ENCODE measurements around the gene P2RX6.
"Not testable (repeated sequence)": the region's sequence is repeated elsewhere in the genome, so short reads cannot be mapped to it uniquely, and the experiment has no call there.

P2RX6 gene

GRCh38 chr22:20970939-20971657, 43.9 kb upstream of the P2RX6 start:
- DNase-seq (ENCODE audit: extremely low spot score), result no peak
- no peak for TF ChIP-seq CTBP1 (IDR thresholded peaks at IDR 0.05; ENCODE audit: borderline replicate concordance)
- TF ChIP-seq ARNT (IDR thresholded peaks at IDR 0.05), result no peak
- TF ChIP-seq TARDBP (IDR thresholded peaks at IDR 0.05), result no peak
- TF ChIP-seq SP1 (IDR thresholded peaks at IDR 0.05), result no peak
- TF ChIP-seq ZNF384 (IDR thresholded peaks at IDR 0.05), result no peak
- no peak for TF ChIP-seq LEF1 (IDR thresholded peaks at IDR 0.05; ENCODE audit: borderline replicate concordance)
- no peak for TF ChIP-seq NFRKB (IDR thresholded peaks at IDR 0.05)
- no peak for TF ChIP-seq HDGF (IDR thresholded peaks at IDR 0.05; ENCODE audit: borderline replicate concordance)
- TF ChIP-seq FOXK2 (IDR thresholded peaks at IDR 0.05), result no peak
- no peak for TF ChIP-seq FOXM1 (IDR thresholded peaks at IDR 0.05; ENCODE audit: borderline replicate concordance)
- no peak for TF ChIP-seq FOXA1 (IDR thresholded peaks at IDR 0.05)
- TF ChIP-seq BHLHE40 (IDR thresholded peaks at IDR 0.05; ENCODE audit: borderline replicate concordance), result no peak
- TF ChIP-seq PKNOX1 (IDR thresholded peaks at IDR 0.05), result no peak
- no peak for TF ChIP-seq SUZ12 (IDR thresholded peaks at IDR 0.05)
- no peak for TF ChIP-seq ELF4 (IDR thresholded peaks at IDR 0.05)
- TF ChIP-seq L3MBTL2 (conservative IDR thresholded peaks at IDR 0.05), result no peak
- CTCF ChIA-PET, result interaction anchor here (1.3 to 2.5 kb wide), 2 partner anchors 10 to 11 kb away, joined by 4 to 8 read pairs; partner anchors contain the start of gene LZTR1
- POLR2A ChIA-PET, result interaction anchor here (1.1 to 8.1 kb wide), 2 partner anchors 10 to 28 kb away, joined by 4 to 92 read pairs; partner anchors contain the start of gene LZTR1

- CTCF ChIA-PET, result interaction anchor here (1.3 to 2.5 kb wide), 2 partner anchors 10 to 11 kb away, joined by 4 to 8 read pairs; partner anchors contain the start of gene LZTR1
- not testable (repeated sequence) for DNase-seq (ENCODE audit: extremely low spot score)
- POLR2A ChIA-PET, result interaction anchor here (0.6 to 8.1 kb wide), 5 partner anchors 9 to 86 kb away, joined by 3 to 92 read pairs (median 4); partner anchors contain the start of genes LZTR1 and THAP7
Measured at GRCh38 chr22:20972014-20972694, 42.8 kb upstream of the P2RX6 start.

GRCh38 chr22:20972933-20973577, 41.9 kb upstream of the P2RX6 start:
- ChIA-PET POLR2A (interaction anchor here (0.8 to 8.1 kb wide), 3 partner anchors 8 to 29 kb away, joined by 4 to 92 read pairs (median 6); partner anchors contain the start of genes LZTR1 and THAP7), CTCF (interaction anchor here (0.6 to 1.6 kb wide), 2 partner anchors 9 to 130 kb away, joined by 3 to 8 read pairs; partner anchors contain the start of gene LZTR1)
- DNase-seq (ENCODE audit: extremely low spot score), result no peak

GRCh38 chr22:20973634-20974286, 41.2 kb upstream of the P2RX6 start:
- no peak for DNase-seq (ENCODE audit: extremely low spot score)
- ChIA-PET CTCF (interaction anchor here (0.6 to 1.6 kb wide), 2 partner anchors 8 to 129 kb away, joined by 3 to 8 read pairs; partner anchors contain the start of gene LZTR1), POLR2A (interaction anchor here (1.4 to 8.1 kb wide), 3 partner anchors 8 to 57 kb away, joined by 3 to 92 read pairs (median 4); partner anchors contain the start of genes CRKL and LZTR1)
- TF ChIP-seq LEF1 (IDR thresholded peaks at IDR 0.05; ENCODE audit: borderline replicate concordance), result no peak
- TF ChIP-seq NFRKB (IDR thresholded peaks at IDR 0.05), result no peak
- TF ChIP-seq SUZ12 (IDR thresholded peaks at IDR 0.05), result no peak
- TF ChIP-seq FOXM1 (IDR thresholded peaks at IDR 0.05; ENCODE audit: borderline replicate concordance), result no peak
- TF ChIP-seq L3MBTL2 (conservative IDR thresholded peaks at IDR 0.05), result no peak
- no peak for TF ChIP-seq FOXK2 (IDR thresholded peaks at IDR 0.05)

More at GRCh38 chr22:20972933-20973577, 41.9 kb upstream of the P2RX6 start:
- TF ChIP-seq FOXM1 (IDR thresholded peaks at IDR 0.05; ENCODE audit: borderline replicate concordance) (no peak), L3MBTL2 (conservative IDR thresholded peaks at IDR 0.05) (no peak), TARDBP (IDR thresholded peaks at IDR 0.05) (no peak), PKNOX1 (IDR thresholded peaks at IDR 0.05) (no peak), ZNF384 (IDR thresholded peaks at IDR 0.05) (no peak), ELF4 (IDR thresholded peaks at IDR 0.05) (no peak), FOXA1 (IDR thresholded peaks at IDR 0.05) (no peak)

- DNase-seq (ENCODE audit: extremely low spot score), result no peak
- CTCF ChIA-PET, result interaction anchor here (1.6 kb wide), 1 partner anchor 8 kb away, joined by 8 read pairs; the partner anchor contains the start of gene LZTR1
- POLR2A ChIA-PET, result interaction anchor here (1.4 kb wide), 3 partner anchors 24 to 57 kb away, joined by 3 to 8 read pairs (median 4); partner anchors contain the start of genes CRKL and THAP7
- TF ChIP-seq ZNF384 (IDR thresholded peaks at IDR 0.05), result no peak
- TF ChIP-seq FOXM1 (IDR thresholded peaks at IDR 0.05; ENCODE audit: borderline replicate concordance), result no peak
- no peak for TF ChIP-seq FOXA1 (IDR thresholded peaks at IDR 0.05)
- no peak for TF ChIP-seq SUZ12 (IDR thresholded peaks at IDR 0.05)
- no peak for TF ChIP-seq SP1 (IDR thresholded peaks at IDR 0.05)
- no peak for TF ChIP-seq PKNOX1 (IDR thresholded peaks at IDR 0.05)
- no peak for TF ChIP-seq ARNT (IDR thresholded peaks at IDR 0.05)
- no peak for TF ChIP-seq LEF1 (IDR thresholded peaks at IDR 0.05; ENCODE audit: borderline replicate concordance)
- TF ChIP-seq CTBP1 (IDR thresholded peaks at IDR 0.05; ENCODE audit: borderline replicate concordance), result no peak
- TF ChIP-seq HDGF (IDR thresholded peaks at IDR 0.05; ENCODE audit: borderline replicate concordance), result no peak
- no peak for TF ChIP-seq ELF4 (IDR thresholded peaks at IDR 0.05)
- no peak for TF ChIP-seq FOXK2 (IDR thresholded peaks at IDR 0.05)
- TF ChIP-seq L3MBTL2 (conservative IDR thresholded peaks at IDR 0.05), result no peak
- no peak for TF ChIP-seq NFRKB (IDR thresholded peaks at IDR 0.05)
- TF ChIP-seq BHLHE40 (IDR thresholded peaks at IDR 0.05; ENCODE audit: borderline replicate concordance), result no peak
- no peak for TF ChIP-seq TARDBP (IDR thresholded peaks at IDR 0.05)
Measured at GRCh38 chr22:20974336-20974955, 40.5 kb upstream of the P2RX6 start.
